Adrenal gland (tissue), 12 donors: ENCODE results near the gene ME1. TPM values are rescaled to one million over a fixed set of nuclear protein-coding genes. Genes with fewer than 3 reads are reported as not detected.

ENCODE experiments used
- DNase-seq, 7 donors: peaks; one replicate each; pipeline ENCODE4 v3.0.0-alpha.2; 2019 to 2020
- H3K27ac ChIP-seq, 5 donors: fragments of 200-600 bp; sonication (generic) in 4 of 5; 1 replicate in 3 of 5; 2 replicates in 2 of 5; pipeline versions ENCODE4 v1.5.1 to v1.8.0; 2016 to 2020; ENCODE audit warnings: mild to moderate bottlenecking in 1 of 5
- H3K27me3 ChIP-seq: fragments of 200-600 bp; 2 replicates; pipeline ENCODE4 v1.8.0; 2021
- H3K36me3 ChIP-seq, 2 donors: fragments of 200-600 bp; replicated peaks in 1 of 2; 1 replicate in 1 of 2; 2 replicates in 1 of 2; pipeline versions ENCODE4 v1.5.1 to v1.8.0; 2018 to 2022
- H3K4me1 ChIP-seq, 2 donors: fragments of 200-600 bp; replicated peaks in 1 of 2; 1 replicate in 1 of 2; 2 replicates in 1 of 2; pipeline versions ENCODE4 v1.5.1 to v1.8.0; 2018 to 2021
- H3K4me3 ChIP-seq, 4 donors: fragments of 200-600 bp; sonication (generic) in 3 of 4; one replicate each; pipeline ENCODE4 v1.5.1; 2016 to 2018
- H3K9me3 ChIP-seq, 3 donors: fragments of 200-600 bp; sonication (generic) in 1 of 3; replicated peaks in 1 of 3; 1 replicate in 2 of 3; 2 replicates in 1 of 3; pipeline versions ENCODE4 v1.5.1 to v1.8.0; 2016 to 2021
- CTCF ChIP-seq, 6 experiments: fragments of 450-650 bp in 4 of 6; fragments of 200-600 bp in 2 of 6; sonication (generic) in 1 of 6; IDR thresholded peaks; 1 replicate in 5 of 6; 2 replicates in 1 of 6; pipeline versions ENCODE4 v1.5.1 to v1.8.0; 2016 to 2021; ENCODE audit warnings: antibody characterized with exemption in 6 of 6, mild to moderate bottlenecking in 2 of 6, moderate library complexity in 1 of 6
- POLR2A ChIP-seq, 2 donors: fragments of 450-650 bp; IDR thresholded peaks; one replicate each; pipeline ENCODE4 v1.6.1; 2017; ENCODE audit warnings: antibody characterized with exemption in 2 of 2, mild to moderate bottlenecking in 2 of 2, moderate library complexity in 1 of 2
- WGBS, 4 donors: extraction: QIAGEN DNeasy Blood & Tissue Kit in 2 of 4; methylation state at CpG; one replicate each; pipeline versions ENCODE4 v1.1.5 to v1.1.7; 2013 to 2017; 5-methylcytosine and 5-hydroxymethylcytosine counted together
- intact Hi-C, 2 donors: fragments of 100-400 bp; cut with DNase I; formaldehyde crosslinking; loops; one replicate each; pipeline versions ENCODE4 v1.14.1 to v1.15.0; 2022 to 2023
- polyA plus RNA-seq, 3 donors: library from polyadenylated mRNA; stranded (reverse); fragments of 200-250 nt in 2 of 3; fragments of 350-450 nt in 1 of 3; fragmentation: Illumina TruSeq in 1 of 3; extraction: RNeasy Lipid Tissue Mini Kit (QIAGEN cat#74804) in 1 of 3; gene quantifications; one replicate each; pipeline ENCODE4 v1.2.3, GENCODE V29; 2013 to 2014
- total RNA-seq, 9 donors: library from RNA; depleted of rRNA in 4 of 9; stranded (reverse); fragments of >200 nt in 4 of 9; fragments of 120-200 nt in 1 of 9; fragmentation: NEBNext Ultra II Directional in 1 of 9; extraction: Animal tissue kit (Norgen Biotek cat#: 25700) in 1 of 9; gene quantifications; one replicate each; pipeline versions ENCODE4 v1.1.0 to v1.2.4, GENCODE V29; 2013 to 2023
- donor health status: healthy with polysubstance abuse.
- donor health status: Bipolar disorder and iron deficiency.
- donor health status: DM: yes; HTN: yes; CAD: no.
- donor health status: DM: no; HTN: no; CAD: no.
- donor health status: DM: no; HTN: no; CAD: no.
- donor health status: DM: yes; HTN: yes; CAD: no.

Gene ME1
- total and polyA plus RNA-seq, 12 donors = 19.9 to 145 (median 64.1) TPM

GRCh38 chr6:83370567-83370966 lies 60.3 kb downstream of the ME1 start:
- intact Hi-C loops = no loop called here
- WGBS, 4 donors = 85 to 92% (median 89%) methylated on average over 3 of the region's 3 CpGs
- H3K4me1 ChIP-seq = peaks cover 4 to 26% of the 10 kb centered on the region in 2 donors
- no peak overlapping the region for H3K4me3 ChIP-seq
- no peaks in the 10 kb centered on the region for H3K36me3 ChIP-seq
- no peaks in the 10 kb centered on the region for H3K27me3 ChIP-seq
- DNase-seq = no peak
- H3K27ac ChIP-seq = no peak overlapping the region
- H3K9me3 ChIP-seq = no peaks in the 10 kb centered on the region
- TF ChIP-seq POLR2A (IDR thresholded peaks at IDR 0.05) (no peak), CTCF (IDR thresholded peaks at IDR 0.05) (no peak)

GRCh38 chr6:83369692-83370091 lies 61.2 kb downstream of the ME1 start:
- Histone ChIP-seq H3K4me3 (no peak overlapping the region), H3K4me1 (peaks cover 4 to 26% of the 10 kb centered on the region in 2 donors), H3K36me3 (no peaks in the 10 kb centered on the region), H3K27me3 (no peaks in the 10 kb centered on the region), H3K27ac (no peak overlapping the region), H3K9me3 (no peaks in the 10 kb centered on the region)
- no peak for TF ChIP-seq CTCF (IDR thresholded peaks at IDR 0.05)
- no peak for TF ChIP-seq POLR2A (IDR thresholded peaks at IDR 0.05)
- 84 to 88% (median 85%) methylated on average over 3 of the region's 3 CpGs for WGBS, 4 donors
- intact Hi-C loops = no loop called here
- DNase-seq = no peak

- TF ChIP-seq POLR2A (IDR thresholded peaks at IDR 0.05) = no peak
- no peak for TF ChIP-seq CTCF (IDR thresholded peaks at IDR 0.05)
- no peak overlapping the region for H3K27ac ChIP-seq
- no peaks in the 10 kb centered on the region for H3K27me3 ChIP-seq
- H3K9me3 ChIP-seq = no peaks in the 10 kb centered on the region
- intact Hi-C loops = no loop called here
- no peak for DNase-seq
- peaks cover 4 to 26% of the 10 kb centered on the region in 2 donors for H3K4me1 ChIP-seq
- H3K36me3 ChIP-seq = no peaks in the 10 kb centered on the region
- H3K4me3 ChIP-seq = no peak overlapping the region
Measured at GRCh38 chr6:83368577-83368976, 62.3 kb downstream of the ME1 start.

GRCh38 chr6:83367104-83367503 lies 63.7 kb downstream of the ME1 start:
- 93 to 100% (median 99%) methylated on average over 1 of the region's 1 CpG for WGBS, 4 donors
- no peaks in the 10 kb centered on the region for H3K27me3 ChIP-seq
- H3K27ac ChIP-seq = no peak overlapping the region
- no peak for DNase-seq
- intact Hi-C loops = no loop called here
- peaks cover 4 to 26% of the 10 kb centered on the region in 2 donors for H3K4me1 ChIP-seq
- no peak overlapping the region for H3K4me3 ChIP-seq
- H3K9me3 ChIP-seq = no peaks in the 10 kb centered on the region
- no peaks in the 10 kb centered on the region for H3K36me3 ChIP-seq
- TF ChIP-seq CTCF (IDR thresholded peaks at IDR 0.05) (no peak), POLR2A (IDR thresholded peaks at IDR 0.05) (no peak)
